CD14-positive monocyte (primary cell): ENCODE data around the gene CCNG2. TPM values are rescaled to one million over a fixed set of nuclear protein-coding genes. Genes with fewer than 3 reads are reported as not detected.

Source experiments
- DNase-seq, 3 donors: peaks; one replicate each; pipeline ENCODE4 v3.0.0-alpha.2; 2011 to 2022
- H2AFZ ChIP-seq: 2 replicates; pipeline ENCODE4 v1.6.0; 2012; ENCODE audit warnings: mild to moderate bottlenecking, low read depth, low read length, inconsistent platforms; ENCODE audit not compliant: insufficient read depth, poor library complexity, severe bottlenecking
- H3K27ac ChIP-seq, 2 donors: 1 replicate in 1 of 2; 2 replicates in 1 of 2; pipeline ENCODE4 v1.5.1; 2012 to 2013; ENCODE audit warnings: low read length in 2 of 2, control low read depth in 1 of 2, inconsistent platforms in 1 of 2, low read depth in 1 of 2, mild to moderate bottlenecking in 1 of 2
- H3K27me3 ChIP-seq, 2 donors: one replicate each; pipeline versions ENCODE4 v1.6.0 to v1.6.1; 2011 to 2013; ENCODE audit warnings: low read length in 2 of 2; ENCODE audit not compliant: control insufficient read depth in 2 of 2, insufficient read depth in 2 of 2
- H3K36me3 ChIP-seq, 2 donors: replicated peaks in 1 of 2; 1 replicate in 1 of 2; 2 replicates in 1 of 2; pipeline versions ENCODE4 v1.5.1 to v1.6.1; 2012 to 2013; ENCODE audit warnings: low read length in 2 of 2, control low read depth in 1 of 2, inconsistent platforms in 1 of 2, mild to moderate bottlenecking in 1 of 2; ENCODE audit not compliant: insufficient read depth in 2 of 2, control insufficient read depth in 1 of 2
- H3K4me1 ChIP-seq, 2 donors: 1 replicate in 1 of 2; 2 replicates in 1 of 2; pipeline versions ENCODE4 v1.5.1 to v1.6.1; 2012 to 2013; ENCODE audit warnings: low read length in 2 of 2, control low read depth in 1 of 2, inconsistent platforms in 1 of 2, mild to moderate bottlenecking in 1 of 2, moderate library complexity in 1 of 2; ENCODE audit not compliant: insufficient read depth in 2 of 2, control insufficient read depth in 1 of 2
- H3K4me2 ChIP-seq: replicated peaks from 2 replicates; pipeline ENCODE3; 2012; ENCODE audit warnings: low read length, moderate library complexity, mild to moderate bottlenecking; ENCODE audit not compliant: poor library complexity, severe bottlenecking; ENCODE audit errors: extremely low read depth
- H3K4me3 ChIP-seq, 3 experiments: fragments of 200-600 bp in 1 of 3; sonication (generic) in 1 of 3; replicated peaks in 1 of 3; 1 replicate in 2 of 3; 2 replicates in 1 of 3; pipeline ENCODE4 v1.5.1; 2011 to 2013; ENCODE audit warnings: low read length in 3 of 3, mild to moderate bottlenecking in 3 of 3, control low read depth in 2 of 3, low read depth in 2 of 3, inconsistent platforms in 1 of 3, moderate library complexity in 1 of 3
- H3K79me2 ChIP-seq: 2 replicates; pipeline ENCODE4 v1.6.0; 2012; ENCODE audit warnings: mild to moderate bottlenecking, control low read depth, inconsistent platforms, low read length, moderate library complexity; ENCODE audit not compliant: insufficient read depth
- H3K9ac ChIP-seq: 2 replicates; pipeline ENCODE4 v1.6.0; 2017; ENCODE audit warnings: low read length, mild to moderate bottlenecking; ENCODE audit not compliant: insufficient read depth, poor library complexity, severe bottlenecking
- H3K9me3 ChIP-seq, 2 donors: replicated peaks in 1 of 2; 1 replicate in 1 of 2; 2 replicates in 1 of 2; pipeline versions ENCODE4 v1.5.1 to v1.6.1; 2012 to 2013; ENCODE audit warnings: low read length in 2 of 2, control low read depth in 1 of 2; ENCODE audit not compliant: control insufficient read depth in 1 of 2, insufficient read depth in 1 of 2
- H4K20me1 ChIP-seq: 2 replicates; pipeline ENCODE4 v1.6.0; 2012; ENCODE audit warnings: mild to moderate bottlenecking, low read length, control low read depth, moderate library complexity; ENCODE audit not compliant: insufficient read depth
- H3K27ac Mint-ChIP-seq, 7 donors: one replicate each; pipeline ENCODE4 v1.8.0; 2020; ENCODE audit warnings: mild to moderate bottlenecking in 7 of 7, mixed read lengths in 7 of 7, moderate library complexity in 6 of 7, inconsistent platforms in 2 of 7
- H3K27me3 Mint-ChIP-seq, 3 donors: one replicate each; pipeline ENCODE4 v1.8.0; 2021 to 2022; ENCODE audit warnings: low read depth in 3 of 3, mild to moderate bottlenecking in 3 of 3, mixed read lengths in 3 of 3, moderate library complexity in 3 of 3, inconsistent platforms in 1 of 3
- H3K36me3 Mint-ChIP-seq, 2 donors: one replicate each; pipeline ENCODE4 v1.8.0; 2020; ENCODE audit warnings: mixed read lengths in 2 of 2, inconsistent platforms in 1 of 2, mild to moderate bottlenecking in 1 of 2
- H3K4me1 Mint-ChIP-seq: one replicate; pipeline ENCODE4 v1.8.0; 2020; ENCODE audit warnings: mild to moderate bottlenecking, mixed read lengths
- H3K4me3 Mint-ChIP-seq, 2 donors: one replicate each; pipeline ENCODE4 v1.8.0; 2020; ENCODE audit warnings: mild to moderate bottlenecking in 2 of 2, mixed read lengths in 2 of 2, moderate library complexity in 1 of 2
- H3K9me3 Mint-ChIP-seq, 7 donors: one replicate each; pipeline ENCODE4 v1.8.0; 2020 to 2022; ENCODE audit warnings: mixed read lengths in 7 of 7, mild to moderate bottlenecking in 6 of 7, moderate library complexity in 6 of 7, inconsistent platforms in 2 of 7
- CTCF ChIP-seq: fragments of 200-600 bp; IDR thresholded peaks from one replicate; pipeline ENCODE4 v1.8.0; 2022; ENCODE audit warnings: antibody characterized with exemption, mild to moderate bottlenecking
- WGBS: methylation state at CpG from one replicate; pipeline ENCODE4 v1.1.5; 2013; ENCODE audit warnings: missing lambda C conversion rate; ENCODE audit not compliant: insufficient coverage; 5-methylcytosine and 5-hydroxymethylcytosine counted together
- intact Hi-C, 2 donors: fragments of 100-400 bp; cut with micrococcal nuclease; formaldehyde crosslinking; loops; one replicate each; pipeline versions ENCODE4 v1.15.0 to v1.15.1; 2023
- polyA plus RNA-seq, 3 donors: library from polyadenylated mRNA; depleted of rRNA in 1 of 3; unstranded in 2 of 3; stranded (reverse) in 1 of 3; fragments of 300-500 nt in 2 of 3; fragments of >200 nt in 1 of 3; fragmentation: Illumina TruSeq in 2 of 3; gene quantifications; 1 replicate in 2 of 3; 2 replicates in 1 of 3; pipeline ENCODE4 v1.2.3, GENCODE V29; 2012 to 2021

The CCNG2 gene
- polyA plus RNA-seq, 3 donors, result 17.6 to 26.4 (median 23.3) TPM

- no peaks in the 10 kb centered on the region for H3K4me1 Mint-ChIP-seq
- H3K4me2 ChIP-seq, result no peak overlapping the region
- intact Hi-C loops, result no loop called here
- no peak overlapping the region for H3K4me3 Mint-ChIP-seq
- no peaks in the 10 kb centered on the region for H3K27me3 ChIP-seq
- no peaks in the 10 kb centered on the region for H4K20me1 ChIP-seq
- peaks cover 0 to 2% (median 0%) of the 10 kb centered on the region in 7 donors for H3K9me3 Mint-ChIP-seq
- H3K27ac ChIP-seq, result no peak overlapping the region
- H3K9me3 ChIP-seq, result no peaks in the 10 kb centered on the region
- DNase-seq, result no peak
- H3K27me3 Mint-ChIP-seq, result no peaks in the 10 kb centered on the region
- no peak for TF ChIP-seq CTCF
- H2AFZ ChIP-seq, result no peak overlapping the region
- no peaks in the 10 kb centered on the region for H3K36me3 ChIP-seq
- no peaks in the 10 kb centered on the region for H3K36me3 Mint-ChIP-seq
- 83% methylated on average over 3 of the region's 4 CpGs for WGBS
- H3K4me1 ChIP-seq, result no peaks in the 10 kb centered on the region
- H3K27ac Mint-ChIP-seq, result no peak overlapping the region
- H3K4me3 ChIP-seq, result no peak overlapping the region
- no peak overlapping the region for H3K9ac ChIP-seq
- no peaks in the 10 kb centered on the region for H3K79me2 ChIP-seq
Observed at GRCh38 chr4:77215107-77215506, 58.1 kb downstream of the CCNG2 start.

DNA sequence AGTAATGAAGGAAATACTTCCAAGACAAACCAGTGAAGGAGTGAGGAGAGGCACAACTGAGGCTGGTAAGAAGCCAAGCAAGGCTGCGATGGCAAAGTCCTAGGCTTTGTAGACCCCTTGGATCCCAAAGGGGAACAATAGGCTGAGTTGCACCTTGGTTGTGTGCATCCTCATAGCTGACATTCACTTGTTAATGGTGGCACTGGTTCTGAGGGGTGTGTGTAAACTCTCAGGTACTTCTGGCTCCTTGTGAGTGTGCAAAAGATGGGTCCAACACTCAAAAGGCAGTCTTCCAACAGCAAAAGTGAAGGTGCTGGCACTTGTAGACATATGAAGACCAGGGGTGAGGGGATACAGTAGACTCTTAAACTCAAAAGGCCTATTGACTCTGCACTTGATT lies 60.5 kb downstream of the CCNG2 start:
- Histone ChIP-seq H4K20me1 (no peaks in the 10 kb centered on the region), H2AFZ (no peak overlapping the region), H3K27me3 (no peaks in the 10 kb centered on the region), H3K9me3 (no peaks in the 10 kb centered on the region), H3K36me3 (no peaks in the 10 kb centered on the region), H3K4me2 (no peak overlapping the region), H3K4me3 (no peak overlapping the region), H3K79me2 (no peaks in the 10 kb centered on the region), H3K4me1 (no peaks in the 10 kb centered on the region), H3K9ac (no peak overlapping the region), H3K27ac (no peak overlapping the region)
- Mint-ChIP-seq H3K9me3 (peaks cover 0 to 6% (median 0%) of the 10 kb centered on the region in 7 donors), H3K27ac (no peak overlapping the region), H3K27me3 (peaks cover 0 to 2% (median 1%) of the 10 kb centered on the region in 3 donors), H3K4me3 (no peak overlapping the region), H3K4me1 (no peaks in the 10 kb centered on the region), H3K36me3 (no peaks in the 10 kb centered on the region)
- no CpG with 5 or more reads among the region's 1 CpG for WGBS
- DNase-seq, result no peak
- intact Hi-C loops, result no loop called here
- TF ChIP-seq CTCF, result no peak
